NT2/D1 (cell line): ENCODE results near the gene LLGL2.
"Not testable (repeated sequence)": the region's sequence is repeated elsewhere in the genome, so short reads cannot be mapped to it uniquely, and the experiment has no call there.

Experiments
- SUZ12 ChIP-seq: IDR thresholded peaks from 2 replicates; pipeline ENCODE4 v1.6.1; 2011; ENCODE audit not compliant: insufficient read length, insufficient read depth; ENCODE audit errors: extremely low read depth
- ZNF274 ChIP-seq: IDR thresholded peaks from 2 replicates; pipeline ENCODE4 v1.6.1; 2011; ENCODE audit warnings: mild to moderate bottlenecking, low read depth, low read length

DNA sequence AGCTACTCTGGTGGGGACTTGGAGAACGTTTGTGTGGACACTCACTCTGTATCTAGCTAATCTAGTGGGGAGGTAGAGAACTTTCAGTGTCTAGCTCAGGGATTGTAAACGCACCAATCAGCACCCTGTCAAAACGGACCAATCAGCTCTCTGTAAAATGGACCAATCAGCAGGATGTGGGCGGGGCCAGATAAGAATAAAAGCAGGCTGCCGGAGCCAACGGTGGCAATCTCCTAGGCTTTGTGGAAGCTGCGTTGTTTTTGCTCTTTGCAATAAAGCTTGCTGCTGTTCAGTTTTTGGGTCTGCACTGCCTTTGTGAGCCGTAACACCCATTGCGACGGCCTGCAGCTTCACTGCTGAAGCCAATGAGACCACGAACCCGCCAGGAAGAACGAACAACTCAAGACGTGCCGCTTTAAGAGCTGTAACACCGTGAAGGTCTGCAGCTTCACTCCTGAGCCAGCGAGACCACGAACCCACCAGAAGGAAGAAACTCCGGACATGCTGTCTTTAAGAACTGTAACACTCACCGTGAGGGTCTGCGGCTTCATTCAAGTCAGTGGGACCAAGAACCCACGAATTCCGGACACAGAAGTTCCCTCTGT lies 55.7 kb downstream of the LLGL2 start:
- TF ChIP-seq SUZ12, ZNF274: not testable (repeated sequence)
